ENCODE measurements around the gene FDX2.
A peak's percentile ranks its signal among the peaks of the same experiment; 100 is the strongest.

Gene FDX2

DNA sequence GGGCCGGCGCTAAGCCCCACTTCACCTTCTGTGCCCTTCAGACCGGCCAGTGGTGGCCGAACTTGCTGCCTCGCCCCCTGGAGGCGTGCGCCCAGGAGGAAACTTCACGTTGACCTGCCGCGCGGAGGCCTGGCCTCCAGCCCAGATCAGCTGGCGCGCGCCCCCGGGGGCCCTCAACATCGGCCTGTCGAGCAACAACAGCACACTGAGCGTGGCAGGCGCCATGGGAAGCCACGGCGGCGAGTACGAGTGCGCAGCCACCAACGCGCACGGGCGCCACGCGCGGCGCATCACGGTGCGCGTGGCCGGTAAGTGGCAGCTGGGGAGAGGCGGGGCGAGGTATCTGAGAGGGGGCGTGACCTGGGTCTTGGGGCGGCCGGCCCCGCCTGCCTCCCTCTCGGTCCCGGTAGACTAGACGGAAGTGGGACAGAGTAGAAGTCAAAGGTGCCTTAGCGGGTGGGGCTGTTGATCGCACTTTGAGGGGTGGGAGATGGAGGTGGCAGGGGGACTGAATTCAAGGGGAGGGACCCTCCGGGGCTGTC, 20.4 kb downstream of the FDX2 start:
- TF ChIP-seq CTCF (IDR thresholded peaks at IDR 0.05; ENCODE audit: control extremely low read depth, extremely low read depth, low read depth, missing control alignments) = peak; percentile 17
- ChIA-PET POLR2A (interaction anchor here (0.5 kb wide), 1 partner anchor 599 kb away, joined by 9 read pairs; no protein-coding TSS in a partner anchor), CTCF (interaction anchor here (0.8 to 1.8 kb wide), 6 partner anchors 11 to 125 kb away, joined by 3 to 5 read pairs (median 4); no protein-coding TSS in a partner anchor)
- DNase-seq (ENCODE audit: extremely low spot score) = peak; percentile 86

DNA sequence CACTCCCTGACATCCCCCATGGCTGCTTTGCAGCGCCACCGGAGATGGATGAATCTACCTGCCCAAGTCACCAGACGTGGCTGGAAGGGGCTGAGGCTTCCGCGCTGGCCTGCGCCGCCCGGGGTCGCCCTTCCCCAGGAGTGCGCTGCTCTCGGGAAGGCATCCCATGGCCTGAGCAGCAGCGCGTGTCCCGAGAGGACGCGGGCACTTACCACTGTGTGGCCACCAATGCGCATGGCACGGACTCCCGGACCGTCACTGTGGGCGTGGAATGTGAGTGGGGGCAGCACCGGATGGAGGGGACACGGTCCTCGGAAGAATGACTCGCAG, 21.5 kb downstream of the FDX2 start:
- no peak for DNase-seq (ENCODE audit: extremely low spot score)
- no peak for TF ChIP-seq CTCF (IDR thresholded peaks at IDR 0.05; ENCODE audit: control extremely low read depth, extremely low read depth, low read depth, missing control alignments)
- CTCF ChIA-PET = no interaction called here
- POLR2A ChIA-PET = no interaction called here

- DNase-seq (ENCODE audit: extremely low spot score) = no peak
- ChIA-PET CTCF (no interaction called here), POLR2A (no interaction called here)
- no peak for TF ChIP-seq CTCF (IDR thresholded peaks at IDR 0.05; ENCODE audit: control extremely low read depth, extremely low read depth, low read depth, missing control alignments)
These were observed 22.0 kb downstream of the FDX2 start for GRCh38 chr19:10293637-10294367.

GRCh38 chr19:10292789-10293636, 22.8 kb downstream of the FDX2 start:
- TF ChIP-seq CTCF (IDR thresholded peaks at IDR 0.05; ENCODE audit: control extremely low read depth, extremely low read depth, low read depth, missing control alignments) = no peak
- ChIA-PET POLR2A (interaction anchor here (1.2 kb wide), 1 partner anchor 22 kb away, joined by 3 read pairs; the partner anchor contains the start of gene ICAM1), CTCF (interaction anchor here (2.0 to 2.1 kb wide), 2 partner anchors 22 to 96 kb away, joined by 12 to 15 read pairs; partner anchors contain the start of gene ICAM1)
- DNase-seq (ENCODE audit: extremely low spot score) = no peak

DNA sequence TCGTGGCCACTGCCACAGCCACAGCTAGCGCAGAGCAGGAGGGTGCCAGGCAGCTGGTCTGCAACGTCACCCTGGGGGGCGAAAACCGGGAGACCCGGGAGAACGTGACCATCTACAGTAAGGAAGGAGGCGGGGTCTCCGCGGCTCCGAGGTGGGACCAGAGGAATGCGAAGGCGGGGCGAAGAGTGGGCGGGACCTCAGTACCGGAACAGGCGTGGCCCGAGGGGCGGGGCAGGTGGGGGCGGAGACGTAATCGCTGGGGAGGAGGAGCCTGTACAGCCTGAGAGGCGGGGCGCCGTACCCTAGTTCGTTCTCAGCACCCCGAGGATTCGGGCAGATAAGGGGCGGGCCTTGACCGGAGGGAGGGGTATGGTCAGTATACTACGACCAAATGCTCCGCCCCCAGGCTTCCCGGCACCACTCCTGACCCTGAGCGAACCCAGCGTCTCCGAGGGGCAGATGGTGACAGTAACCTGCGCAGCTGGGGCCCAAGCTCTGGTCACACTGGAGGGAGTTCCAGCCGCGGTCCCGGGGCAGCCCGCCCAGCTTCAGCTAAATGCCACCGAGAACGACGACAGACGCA, 23.5 kb downstream of the FDX2 start:
- ChIA-PET CTCF (interaction anchor here (1.1 to 2.1 kb wide), 5 partner anchors 21 to 124 kb away, joined by 3 to 15 read pairs (median 6); partner anchors contain the start of gene ICAM1), POLR2A (interaction anchor here (1.2 to 1.3 kb wide), 2 partner anchors 9 to 21 kb away, joined by 3 to 5 read pairs; partner anchors contain the start of gene ICAM1)
- DNase-seq (ENCODE audit: extremely low spot score) = peak; percentile 91
- TF ChIP-seq CTCF (IDR thresholded peaks at IDR 0.05; ENCODE audit: control extremely low read depth, extremely low read depth, low read depth, missing control alignments) = no peak

All from GM10248 (cell line).